Raji (cell line): Measurements from ENCODE around the gene ZNF736.

Experiments used
- POLR2A ChIP-seq: IDR thresholded peaks from 2 replicates; pipeline ENCODE4 v1.6.1; 2011; ENCODE audit warnings: low read depth, low read length, control low read depth; ENCODE audit not compliant: insufficient read depth

The ZNF736 gene

DNA sequence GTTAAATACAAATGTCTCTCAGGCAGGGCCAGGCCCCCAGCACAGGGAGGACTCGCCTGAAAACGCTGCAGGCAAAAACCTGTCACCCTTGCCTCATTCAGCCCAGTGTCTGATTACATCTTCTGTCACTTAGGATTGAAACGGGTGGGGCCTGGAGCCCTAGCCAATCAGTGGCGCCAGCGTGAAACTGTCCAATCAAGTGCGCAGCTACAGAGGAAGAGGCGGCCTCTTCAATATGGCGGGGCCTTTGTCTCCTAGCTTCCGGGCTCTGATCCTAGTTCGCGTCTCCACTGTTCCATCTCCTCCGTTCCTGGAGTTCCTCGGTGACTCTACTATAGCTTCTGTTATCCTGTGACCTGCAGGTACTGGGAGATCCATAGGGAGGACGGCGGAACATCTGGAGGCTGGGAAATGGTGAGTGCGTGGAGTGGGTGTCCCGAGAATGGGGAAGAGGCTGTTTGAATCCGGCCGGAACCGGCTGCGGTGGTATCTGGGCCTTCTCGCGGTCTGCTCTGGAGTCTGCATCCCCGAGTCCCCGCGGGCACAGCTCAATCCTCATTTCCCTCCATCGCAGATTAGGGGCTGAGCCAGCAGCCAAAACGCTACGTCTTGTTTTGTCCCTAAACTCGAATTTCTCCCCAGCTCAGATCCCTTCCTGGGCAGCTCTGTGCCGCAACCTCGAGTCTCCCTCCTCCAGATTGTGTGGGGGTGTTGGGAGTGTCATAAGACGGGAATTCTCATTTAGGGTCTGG is at the start of gene ZNF736:
Gene ZNF736, plus strand, starts transcription at position 222 of the 752 bp plus-strand sequence. Its CDS starts 190 bp downstream, at position 412.
- peak; percentile 88 for TF ChIP-seq POLR2A

DNA sequence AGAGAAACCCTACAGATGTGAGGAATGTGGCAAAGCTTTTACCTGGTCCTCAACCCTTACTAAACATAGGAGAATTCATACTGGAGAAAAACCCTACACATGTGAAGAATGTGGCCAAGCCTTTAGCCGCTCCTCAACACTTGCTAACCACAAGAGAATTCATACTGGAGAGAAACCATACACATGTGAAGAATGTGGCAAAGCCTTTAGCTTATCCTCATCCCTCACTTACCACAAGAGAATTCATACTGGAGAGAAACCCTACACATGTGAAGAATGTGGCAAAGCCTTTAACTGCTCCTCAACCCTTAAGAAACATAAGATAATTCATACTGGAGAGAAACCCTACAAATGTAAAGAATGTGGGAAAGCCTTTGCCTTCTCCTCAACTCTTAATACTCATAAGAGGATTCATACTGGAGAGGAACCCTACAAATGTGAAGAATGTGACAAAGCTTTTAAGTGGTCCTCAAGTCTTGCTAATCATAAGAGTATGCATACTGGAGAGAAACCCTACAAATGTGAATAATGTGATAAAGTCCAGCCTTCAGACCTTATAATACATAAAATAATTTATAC is 47.3 kb upstream of the ZNF736 start:
- TF ChIP-seq POLR2A, result no peak

DNA sequence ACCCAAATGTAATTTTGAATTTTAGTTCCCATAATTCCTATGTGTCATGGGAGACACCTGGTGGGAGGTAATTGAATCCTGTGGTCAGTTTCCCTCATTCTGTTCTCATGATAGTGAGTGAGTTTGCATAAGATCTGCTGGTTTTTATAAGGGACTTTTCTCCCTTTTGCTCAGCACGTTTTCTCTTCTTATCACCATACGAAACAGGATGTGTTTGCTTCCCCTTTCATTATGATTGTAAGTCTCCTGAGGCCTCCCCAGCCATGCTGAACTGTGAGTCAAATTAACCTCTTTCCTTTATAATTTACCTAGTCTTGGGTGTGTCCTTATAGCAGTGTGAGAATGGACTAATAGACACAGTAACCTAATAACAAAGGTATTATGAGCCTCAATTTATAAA is 36.1 kb upstream of the ZNF736 start:
- TF ChIP-seq POLR2A, result no peak

GRCh38 chr7:64294701-64295420 is 18.9 kb upstream of the ZNF736 start:
- TF ChIP-seq POLR2A, result no peak

GRCh38 chr7:64300641-64301405 is 12.9 kb upstream of the ZNF736 start:
- no peak for TF ChIP-seq POLR2A

GRCh38 chr7:64307254-64308015 is 6.3 kb upstream of the ZNF736 start:
- TF ChIP-seq POLR2A, result peak; percentile 89

GRCh38 chr7:64308016-64308270 is 5.8 kb upstream of the ZNF736 start:
- no peak for TF ChIP-seq POLR2A

DNA sequence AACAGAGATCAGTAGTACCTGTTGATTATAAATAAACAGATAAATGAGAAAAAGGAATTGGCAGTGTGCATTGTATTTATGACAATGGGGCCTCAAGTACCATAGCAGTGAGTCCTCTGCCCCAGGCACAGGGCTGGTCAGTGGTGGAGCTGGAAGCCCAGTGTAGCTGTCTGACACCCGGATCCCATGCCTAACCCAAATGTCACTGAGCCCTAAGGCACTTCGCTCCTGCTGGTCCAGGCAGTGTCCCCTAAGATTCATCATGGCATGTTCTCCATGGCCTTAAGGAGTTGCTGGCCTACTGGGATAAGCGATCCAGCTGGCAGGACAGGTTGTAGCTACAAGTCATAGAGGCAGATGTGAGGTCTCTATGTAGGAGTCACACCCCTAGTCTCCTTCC is 3.3 kb upstream of the ZNF736 start:
- TF ChIP-seq POLR2A, result no peak

DNA sequence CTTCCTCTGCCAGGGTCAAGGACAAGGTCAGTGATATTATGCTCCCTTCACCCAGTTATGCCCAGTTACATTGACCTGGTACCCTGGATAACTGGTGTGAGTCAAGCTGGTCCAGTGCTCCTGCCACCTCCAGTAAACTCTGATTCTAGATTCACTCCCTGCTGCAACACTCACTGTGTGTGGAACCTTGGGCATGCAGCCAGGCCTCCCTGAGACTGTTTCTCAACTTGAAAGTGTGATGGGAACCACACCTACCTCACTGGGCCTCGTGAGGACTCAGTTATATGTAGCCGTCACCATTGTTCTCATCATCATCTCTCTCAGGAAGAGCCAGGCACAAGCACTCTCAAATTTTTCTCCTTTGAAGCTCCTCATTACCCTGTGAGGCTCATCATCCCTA is 935 bp upstream of the ZNF736 start:
- TF ChIP-seq POLR2A, result no peak

- TF ChIP-seq POLR2A, result no peak
Observed at GRCh38 chr7:64314566-64314965, 805 bp downstream of the ZNF736 start.

DNA sequence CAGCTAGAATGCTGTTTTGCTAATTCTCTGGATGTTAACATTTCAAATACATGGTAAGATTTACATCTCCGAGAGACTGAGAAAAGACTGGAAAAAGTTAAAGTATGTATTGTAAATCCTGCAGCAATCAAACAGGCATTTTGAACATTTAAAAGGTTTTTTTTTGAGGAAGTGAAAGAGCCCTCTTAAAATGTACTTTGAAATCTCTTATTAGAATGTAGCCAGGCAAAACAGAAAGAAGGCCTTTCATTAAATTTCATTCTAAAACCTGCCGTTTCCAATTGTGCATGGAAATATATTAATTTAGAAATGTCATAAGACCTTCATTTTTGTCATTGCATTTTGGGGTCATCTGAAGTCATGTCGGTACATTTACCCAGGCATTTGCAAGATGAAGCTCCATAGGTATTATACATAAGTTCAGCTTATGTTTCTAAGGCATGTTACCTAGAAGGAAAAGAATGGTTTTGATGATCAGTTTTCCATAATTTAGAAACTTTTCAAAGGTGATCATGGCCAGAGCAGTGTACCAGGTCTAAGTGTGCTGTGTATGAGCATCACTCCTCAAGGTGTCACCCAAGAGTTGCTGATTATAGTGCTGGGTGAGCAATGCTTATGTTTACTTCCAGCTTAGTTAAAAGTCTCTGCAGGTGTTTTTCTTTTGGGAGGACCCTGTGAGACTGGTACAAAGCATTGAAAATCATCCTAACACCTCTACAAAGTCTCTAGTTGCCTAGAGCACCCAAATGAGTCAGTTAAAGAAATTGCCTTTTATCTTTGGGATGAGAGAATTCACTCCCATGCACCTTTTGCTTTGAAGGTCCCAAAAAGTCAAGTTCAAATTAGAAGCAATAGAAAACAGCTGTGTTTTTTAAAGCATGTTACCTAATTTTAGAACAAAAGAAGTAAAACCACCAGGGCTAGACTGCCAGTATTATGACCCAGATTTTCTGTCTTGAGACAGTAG is 7.1 kb downstream of the ZNF736 start:
- no peak for TF ChIP-seq POLR2A

DNA sequence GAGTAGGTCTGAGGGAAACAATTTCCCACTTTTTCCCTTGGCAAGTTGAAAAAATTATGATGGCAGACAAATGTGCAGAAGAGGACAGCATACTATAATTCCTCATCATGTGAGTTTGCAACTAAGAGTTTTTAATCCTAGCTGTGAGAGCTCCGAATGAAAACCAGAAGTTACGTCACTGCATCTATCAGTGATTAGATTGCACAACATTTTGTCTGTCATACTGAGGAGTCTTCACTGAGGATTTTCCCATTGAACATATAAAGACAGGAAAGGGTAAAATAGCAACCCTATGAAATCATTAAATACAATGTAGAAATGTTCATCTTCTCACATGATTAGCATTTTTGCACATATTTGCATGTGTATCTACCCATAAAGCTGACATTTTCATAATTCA is 45.8 kb downstream of the ZNF736 start:
- no peak for TF ChIP-seq POLR2A

DNA sequence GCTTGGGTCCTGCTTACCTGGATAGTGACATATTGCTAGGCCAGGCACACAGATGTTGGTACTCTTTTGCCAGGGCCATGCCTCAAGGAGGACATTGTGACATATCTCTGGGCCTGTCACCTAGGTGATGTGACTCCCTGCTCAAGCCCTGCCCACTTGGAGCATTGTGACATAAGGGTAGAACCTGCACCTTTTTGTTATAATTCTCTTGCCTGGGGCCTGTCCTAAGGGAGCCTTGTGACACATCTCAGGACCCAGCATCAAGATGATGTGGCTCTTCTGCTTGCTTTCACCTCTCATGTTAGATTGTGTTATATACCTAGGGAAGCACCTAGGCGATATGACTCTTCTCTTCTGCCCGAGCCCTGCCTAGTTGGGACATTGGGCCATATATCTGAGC is 57.4 kb downstream of the ZNF736 start:
- no peak for TF ChIP-seq POLR2A

- TF ChIP-seq POLR2A, result no peak
Observed at GRCh38 chr7:64373017-64373416, 59.3 kb downstream of the ZNF736 start.
